ENCODE measurements around the gene KRT77.
A peak's percentile ranks its signal among the peaks of the same experiment; 100 is the strongest.

The KRT77 gene

DNA sequence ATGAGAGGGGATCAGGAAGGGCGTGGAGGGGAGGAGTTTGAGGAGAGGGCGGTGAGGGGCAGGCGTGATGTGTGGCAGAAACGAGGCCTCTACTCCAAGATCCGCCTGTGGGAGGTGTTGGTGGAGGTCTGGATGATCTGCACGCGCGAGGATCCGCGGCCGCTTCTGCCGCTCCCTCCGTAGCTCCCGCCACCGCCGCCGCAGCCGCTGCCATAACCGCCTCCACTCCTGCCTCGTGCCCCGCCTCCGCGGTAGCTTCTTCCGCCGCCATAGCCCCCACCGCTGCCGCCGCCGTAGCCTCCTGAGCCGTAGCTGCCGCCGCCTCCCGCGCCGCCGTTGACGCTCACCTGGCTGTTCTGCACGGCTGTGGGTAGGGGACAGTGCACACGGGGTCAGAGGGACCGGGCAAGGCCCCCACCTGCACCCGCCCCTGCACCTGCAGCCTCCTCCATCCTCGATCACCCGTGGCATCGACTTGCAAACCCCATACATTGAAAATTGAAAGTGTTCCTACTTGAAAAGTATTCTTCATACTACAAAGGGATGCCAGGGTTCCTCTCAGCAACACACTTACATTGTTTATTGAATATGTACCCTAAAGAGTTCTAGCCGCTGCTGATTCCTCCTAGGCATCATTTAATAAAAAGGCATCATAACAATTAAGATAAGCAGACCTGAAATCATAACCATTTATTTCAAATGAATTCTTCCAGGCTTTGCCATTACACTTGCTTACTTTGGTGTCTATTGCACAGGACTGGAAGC lies 12.1 kb downstream of the KRT77 start:
- DNase-seq: peak; percentile 53

DNA sequence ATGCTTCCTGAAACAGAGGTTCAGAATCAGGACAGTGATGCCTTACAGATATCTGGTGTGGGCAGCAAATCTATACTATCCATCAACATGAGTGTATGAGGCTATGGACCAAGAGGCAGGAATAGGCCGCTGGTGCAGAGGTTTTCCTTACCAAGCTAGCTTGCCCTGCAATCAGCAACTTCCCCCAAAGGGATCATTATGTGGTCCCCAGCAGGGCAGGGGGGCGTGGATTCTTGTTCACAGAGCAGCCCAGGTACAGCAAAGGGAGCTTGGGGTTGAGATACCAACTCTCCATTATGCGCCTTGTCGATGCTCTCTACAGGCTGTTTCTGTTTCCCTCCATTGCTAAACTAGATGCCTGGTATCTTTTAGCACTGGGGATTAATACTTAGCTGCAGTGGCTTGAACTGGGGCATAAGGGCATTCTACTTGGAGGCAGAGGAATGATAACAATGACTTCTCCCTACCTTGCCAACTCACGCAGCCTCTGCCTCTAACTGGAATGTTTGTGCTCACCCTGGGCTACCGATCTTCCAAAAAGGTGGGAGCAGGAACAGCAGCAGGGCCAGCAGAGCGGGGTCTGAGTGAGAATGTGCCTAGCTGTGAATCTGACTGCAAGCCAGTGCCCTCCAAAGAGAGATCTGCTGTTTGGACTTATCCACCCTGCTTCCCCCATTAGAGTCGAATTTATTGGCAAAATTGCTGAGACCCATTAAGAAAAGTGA lies 12.8 kb downstream of the KRT77 start:
- no peak for DNase-seq

- no peak for DNase-seq
Measured at GRCh38 chr12:52689936-52690335, 13.4 kb downstream of the KRT77 start.

DNA sequence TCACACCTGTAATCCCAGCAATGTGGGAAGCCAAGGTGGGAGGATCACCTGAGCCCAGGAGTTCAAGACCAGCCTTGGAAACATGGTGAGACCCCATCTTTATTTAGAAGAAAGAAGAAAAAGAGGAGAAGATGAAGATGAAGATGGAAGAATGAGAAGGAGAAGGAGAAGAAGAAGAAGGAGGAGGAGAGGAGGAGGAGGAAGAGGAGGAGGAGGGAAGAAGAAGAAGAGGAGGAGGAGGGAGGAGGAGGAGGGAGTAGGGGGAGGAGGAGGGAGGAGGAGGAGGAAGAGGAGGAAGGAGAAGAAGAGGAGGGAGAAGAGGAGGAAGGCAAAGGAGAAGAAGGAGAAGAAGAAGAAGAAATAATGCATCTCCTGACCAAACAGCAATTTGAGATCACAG lies 14.1 kb downstream of the KRT77 start:
- no peak for DNase-seq

- DNase-seq: no peak
Measured at GRCh38 chr12:52688481-52688880, 14.8 kb downstream of the KRT77 start.

DNA sequence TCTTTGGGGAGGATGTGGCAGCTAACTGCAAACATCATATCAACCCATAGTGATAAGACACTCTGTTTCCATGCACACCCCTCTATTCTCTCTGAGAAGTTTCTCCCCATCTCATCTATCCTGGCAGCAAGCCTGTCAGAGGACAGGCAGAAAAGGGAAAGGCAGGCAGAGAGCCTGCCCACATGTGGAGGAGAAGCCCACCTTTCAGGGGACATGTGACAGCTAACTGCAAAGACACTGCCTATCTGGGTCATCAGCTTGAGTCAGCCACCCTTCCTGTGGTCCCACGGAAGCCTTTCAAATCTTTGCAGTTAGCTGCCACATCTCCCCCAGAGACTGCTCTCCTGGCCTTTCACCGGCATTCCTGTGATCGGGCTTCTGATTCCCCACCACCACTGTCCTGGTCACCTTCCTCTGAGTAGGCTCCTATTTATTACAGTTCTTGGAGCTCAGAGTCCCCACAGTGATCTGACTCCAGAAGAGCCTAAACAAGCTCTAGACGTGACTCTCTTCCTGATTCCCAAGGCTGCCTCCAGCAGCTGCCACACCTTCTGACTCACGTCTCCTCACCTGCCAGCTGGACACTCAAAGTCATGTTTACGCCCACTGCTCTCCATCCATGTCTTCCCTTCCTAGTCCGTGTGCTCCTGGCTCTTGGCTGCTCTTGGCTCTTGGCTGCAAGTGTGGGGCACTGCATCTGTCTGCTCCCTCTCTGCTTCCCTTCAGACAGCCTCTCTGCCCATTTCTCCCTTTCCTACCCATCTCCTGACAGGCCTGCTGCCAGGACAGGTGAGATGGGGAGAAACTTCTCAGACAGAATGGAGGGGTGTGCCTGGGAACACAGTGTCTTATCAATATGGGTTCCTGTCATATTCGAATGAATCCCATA lies 15.6 kb downstream of the KRT77 start:
- no peak for DNase-seq

- no peak for DNase-seq
Measured at GRCh38 chr12:52686756-52687487, 16.4 kb downstream of the KRT77 start.

GRCh38 chr12:52686063-52686462 lies 17.3 kb downstream of the KRT77 start:
- DNase-seq: no peak

- DNase-seq: no peak
Measured at GRCh38 chr12:52685406-52685890, 17.9 kb downstream of the KRT77 start.

GRCh38 chr12:52684431-52684830 lies 18.9 kb downstream of the KRT77 start:
- no peak for DNase-seq

DNA sequence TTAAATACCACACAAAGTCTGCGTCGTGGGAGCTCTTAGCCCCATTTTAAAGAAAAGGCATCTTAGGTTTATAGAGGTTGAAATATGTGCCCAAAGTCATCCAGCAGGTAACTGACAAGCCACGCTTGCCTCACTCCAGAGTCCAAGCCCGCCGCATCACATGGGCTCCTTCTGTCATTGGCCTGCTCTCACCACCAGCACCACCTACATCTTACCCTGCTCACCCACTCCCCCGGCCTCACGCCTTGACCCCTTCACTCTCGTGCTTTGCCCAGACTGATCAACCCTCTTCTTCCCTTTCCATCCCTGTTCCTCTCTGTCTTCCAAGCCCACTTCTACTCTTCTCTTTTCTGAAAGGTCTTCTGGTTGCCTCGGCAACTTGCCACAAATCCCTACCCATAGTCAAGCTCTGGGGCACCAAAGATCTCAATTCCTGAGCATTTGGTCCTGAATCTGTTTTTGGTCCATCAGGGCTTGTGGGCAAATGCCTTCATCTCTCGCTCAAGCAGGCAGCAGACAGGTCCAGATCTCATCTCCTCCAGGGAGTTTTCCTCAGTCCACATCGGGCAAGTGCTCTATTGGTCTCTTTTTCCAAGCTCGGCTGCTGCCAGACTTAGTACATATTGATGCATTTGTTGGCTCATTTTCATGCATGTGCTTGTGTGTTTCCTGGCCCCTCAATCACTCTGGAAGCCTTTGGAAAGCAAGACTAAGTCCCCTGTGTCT lies 19.6 kb downstream of the KRT77 start:
- no peak for DNase-seq

DNA sequence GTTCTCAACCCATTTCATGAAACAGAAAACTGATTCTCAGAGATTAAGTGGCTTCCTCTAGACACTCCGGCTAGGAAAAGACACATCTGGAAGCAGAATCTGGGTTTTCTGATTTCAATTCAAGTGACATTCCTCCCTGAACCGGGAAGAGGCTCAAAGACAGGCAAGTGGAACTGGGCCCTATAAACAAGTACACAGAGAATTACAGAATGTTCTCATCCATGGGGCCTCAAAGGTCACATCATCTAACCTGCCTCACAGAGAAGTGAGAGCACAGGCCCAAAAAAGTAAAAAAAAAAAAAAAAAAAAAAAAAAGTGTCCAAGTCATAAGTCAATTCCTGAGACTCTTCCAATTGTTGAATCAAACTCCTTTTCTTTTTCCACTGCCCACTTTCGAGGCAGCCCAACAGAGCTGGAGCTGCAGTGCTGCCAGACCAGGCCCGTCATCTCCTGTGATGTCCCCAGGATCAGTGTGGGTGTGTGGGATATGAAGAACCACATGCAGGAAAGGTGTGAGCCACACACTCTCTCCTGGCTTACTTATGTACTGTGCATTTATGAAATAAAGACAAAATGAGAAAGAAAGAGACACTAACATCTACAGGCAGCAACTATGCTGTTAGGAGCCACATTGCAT lies 20.3 kb downstream of the KRT77 start:
- DNase-seq: no peak

DNA sequence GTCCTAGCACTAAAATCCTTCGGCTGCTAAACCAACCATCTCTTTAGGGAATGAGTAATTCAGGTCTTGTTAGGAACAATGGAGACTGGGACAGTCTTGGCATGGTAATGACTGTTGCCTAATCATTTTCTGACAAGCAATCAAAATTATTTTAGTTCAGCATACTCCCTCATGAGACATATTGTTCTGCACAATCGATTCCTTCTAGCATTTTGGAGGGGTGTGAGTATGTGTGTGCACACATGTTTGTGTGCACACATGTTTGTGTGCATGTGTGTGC lies 21.0 kb downstream of the KRT77 start:
- no peak for DNase-seq

DNA sequence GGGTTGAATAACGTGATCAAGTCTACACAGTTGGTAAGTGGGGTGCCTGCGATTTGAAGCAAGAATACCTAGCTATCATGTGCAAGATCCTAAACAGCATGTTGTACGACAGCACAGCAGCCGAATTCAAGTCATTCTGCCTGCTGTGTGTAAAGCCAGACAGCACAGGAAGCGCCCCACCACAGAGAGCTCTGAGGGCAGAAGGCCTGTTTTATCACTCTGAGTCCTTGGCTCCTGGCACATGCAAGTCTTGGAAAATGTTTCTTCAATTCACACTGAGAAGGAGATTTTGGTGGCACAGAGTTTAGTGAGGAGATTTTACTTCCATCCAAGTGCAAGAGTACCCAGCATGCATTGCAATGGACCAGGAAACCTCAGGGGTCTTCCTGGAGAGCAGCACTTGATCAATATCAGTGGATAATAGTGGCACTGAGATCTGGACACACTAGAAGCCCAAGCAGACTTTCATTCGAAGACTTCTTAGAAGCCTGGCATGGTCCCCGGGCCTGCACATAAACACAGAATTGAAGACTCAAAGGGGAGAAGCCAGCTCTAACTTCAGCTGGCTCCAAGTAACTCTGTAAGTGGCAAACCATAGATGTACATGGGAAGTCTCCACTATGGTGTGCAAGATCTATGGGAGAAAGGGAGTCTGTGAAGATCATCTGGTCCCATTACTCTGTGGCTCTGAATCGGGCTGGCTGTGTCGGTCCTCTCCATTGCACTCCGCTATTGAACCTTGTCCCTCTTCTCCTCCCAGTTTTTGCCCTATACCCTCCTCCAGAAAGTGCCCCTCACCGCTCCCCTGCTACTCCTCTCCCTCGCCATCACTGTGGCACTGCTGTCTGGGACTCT lies 21.6 kb downstream of the KRT77 start:
- DNase-seq: no peak

GRCh38 chr12:52680363-52680762 lies 23.0 kb downstream of the KRT77 start, which contains the start of gene KRT1:
Gene KRT1 (minus strand): TSS chr12:52680407. CDS start chr12:52680348, 59 bp downstream.
- no peak for DNase-seq

DNA sequence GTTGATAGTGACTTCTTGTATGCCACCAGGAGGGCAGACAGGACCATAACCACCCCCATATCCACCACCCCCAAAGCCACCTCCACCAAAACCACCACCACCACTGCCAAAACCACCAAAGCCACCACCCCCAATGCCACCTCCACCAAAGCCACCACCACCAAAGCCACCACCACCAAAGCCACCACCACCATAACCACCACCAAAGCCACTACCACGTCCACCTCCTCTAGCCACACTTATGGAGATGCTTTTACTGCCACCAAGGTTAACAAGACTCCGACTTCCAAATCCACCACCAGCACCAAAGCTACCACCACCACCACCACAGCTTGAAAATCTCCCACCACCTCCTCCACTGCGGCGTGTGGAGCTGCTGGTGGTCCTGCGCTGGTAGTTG lies 23.4 kb downstream of the KRT77 start:
- DNase-seq: no peak

GRCh38 chr12:52677671-52678070 lies 25.7 kb downstream of the KRT77 start:
- no peak for DNase-seq

DNA sequence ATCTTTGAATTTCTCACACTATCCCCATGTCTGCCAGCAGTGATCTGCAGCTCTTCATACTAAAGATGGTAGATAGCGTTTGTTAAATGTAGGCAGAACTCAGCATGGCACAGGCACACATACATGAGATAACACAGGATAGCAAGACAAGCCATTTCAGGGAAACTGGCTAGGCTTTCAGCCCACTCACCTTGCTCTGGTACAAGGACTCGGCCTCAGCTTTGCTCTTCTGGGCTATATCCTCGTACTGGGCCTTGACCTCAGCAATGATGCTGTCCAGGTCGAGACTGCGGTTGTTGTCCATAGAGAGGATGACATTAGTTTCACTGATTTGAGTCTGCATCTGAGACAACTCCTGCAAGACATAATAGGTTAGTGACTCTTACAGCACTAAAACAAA lies 26.2 kb downstream of the KRT77 start:
- DNase-seq: no peak

GRCh38 chr12:52676163-52676562 lies 27.2 kb downstream of the KRT77 start:
- DNase-seq: no peak

GRCh38 chr12:52675301-52675701 lies 28.0 kb downstream of the KRT77 start:
- DNase-seq: no peak

- no peak for DNase-seq
Measured at GRCh38 chr12:52674433-52674775, 28.9 kb downstream of the KRT77 start.
